Gastrocnemius medialis (tissue), 4 donors: Measurements from ENCODE around the gene CDH4. TPM values are rescaled to one million over a fixed set of nuclear protein-coding genes. Genes with fewer than 3 reads are reported as not detected.

ENCODE experiments used
- ATAC-seq, 2 donors: fragments of 150-250 bp; one replicate each; pipeline ENCODE4 v1.9.1; 2016
- DNase-seq, 2 donors: peaks; one replicate each; pipeline ENCODE4 v3.0.0-alpha.2; 2019
- H3K27ac ChIP-seq, 4 donors: fragments of 200-600 bp; sonication (generic); 1 replicate in 1 of 4; 2 replicates in 3 of 4; pipeline ENCODE4 v1.5.1; 2016 to 2018; ENCODE audit warnings: mild to moderate bottlenecking in 2 of 4, moderate library complexity in 1 of 4
- H3K27me3 ChIP-seq, 3 donors: fragments of 200-600 bp; sonication (generic) in 2 of 3; 1 replicate in 1 of 3; 2 replicates in 2 of 3; pipeline versions ENCODE4 v1.5.1 to v1.6.0; 2016 to 2019; ENCODE audit warnings: mild to moderate bottlenecking in 1 of 3, moderate library complexity in 1 of 3
- H3K36me3 ChIP-seq, 2 donors: fragments of 200-600 bp; sonication (generic) in 1 of 2; one replicate each; pipeline ENCODE4 v1.5.1; 2017 to 2018
- H3K4me1 ChIP-seq, 2 donors: fragments of 200-600 bp; sonication (generic) in 1 of 2; one replicate each; pipeline ENCODE4 v1.5.1; 2016 to 2017; ENCODE audit warnings: mild to moderate bottlenecking in 2 of 2
- H3K4me3 ChIP-seq, 4 donors: fragments of 200-600 bp; sonication (generic) in 3 of 4; 1 replicate in 1 of 4; 2 replicates in 3 of 4; pipeline ENCODE4 v1.5.1; 2016 to 2019; ENCODE audit warnings: mild to moderate bottlenecking in 2 of 4
- H3K9me3 ChIP-seq, 3 donors: fragments of 200-600 bp; sonication (generic) in 2 of 3; 1 replicate in 1 of 3; 2 replicates in 2 of 3; pipeline ENCODE4 v1.5.1; 2016 to 2019
- POLR2A ChIP-seq, 2 donors: fragments of 450-650 bp; IDR thresholded peaks; one replicate each; pipeline ENCODE4 v1.6.1; 2017; ENCODE audit warnings: antibody characterized with exemption in 2 of 2, mild to moderate bottlenecking in 2 of 2, moderate library complexity in 2 of 2
- in situ Hi-C, 4 donors: fragments of 200-750 bp; cut with MboI; loops; one replicate each; pipeline versions ENCODE4 v1.15.0 to v1.8.0; 2017; ENCODE audit warnings: low sequenced_read_pairs in 4 of 4
- intact Hi-C: fragments of 100-400 bp; cut with DNase I; formaldehyde crosslinking; loops from one replicate; pipeline ENCODE4 v1.15.1; 2023; ENCODE audit warnings: low total_unique reads
- total RNA-seq, 4 donors: library from RNA; depleted of rRNA; stranded (reverse); fragments of >200 nt; gene quantifications; one replicate each; pipeline versions ENCODE4 v1.1.0 to v1.2.3, GENCODE V29; 2016
- TF ChIP-seq, protein P1 (sequence below), 5 experiments: fragments of 450-650 bp in 3 of 5; fragments of 200-600 bp in 2 of 5; sonication (generic) in 2 of 5; IDR thresholded peaks in 4 of 5; conservative IDR thresholded peaks in 1 of 5; 1 replicate in 4 of 5; 2 replicates in 1 of 5; pipeline ENCODE4 v1.5.1; 2016 to 2019; ENCODE audit warnings: antibody characterized with exemption in 5 of 5, mild to moderate bottlenecking in 3 of 5, moderate library complexity in 3 of 5

The CDH4 gene
- total RNA-seq, 4 donors from 2014 or later = 0.38 to 1.2 (median 0.86) TPM

DNA sequence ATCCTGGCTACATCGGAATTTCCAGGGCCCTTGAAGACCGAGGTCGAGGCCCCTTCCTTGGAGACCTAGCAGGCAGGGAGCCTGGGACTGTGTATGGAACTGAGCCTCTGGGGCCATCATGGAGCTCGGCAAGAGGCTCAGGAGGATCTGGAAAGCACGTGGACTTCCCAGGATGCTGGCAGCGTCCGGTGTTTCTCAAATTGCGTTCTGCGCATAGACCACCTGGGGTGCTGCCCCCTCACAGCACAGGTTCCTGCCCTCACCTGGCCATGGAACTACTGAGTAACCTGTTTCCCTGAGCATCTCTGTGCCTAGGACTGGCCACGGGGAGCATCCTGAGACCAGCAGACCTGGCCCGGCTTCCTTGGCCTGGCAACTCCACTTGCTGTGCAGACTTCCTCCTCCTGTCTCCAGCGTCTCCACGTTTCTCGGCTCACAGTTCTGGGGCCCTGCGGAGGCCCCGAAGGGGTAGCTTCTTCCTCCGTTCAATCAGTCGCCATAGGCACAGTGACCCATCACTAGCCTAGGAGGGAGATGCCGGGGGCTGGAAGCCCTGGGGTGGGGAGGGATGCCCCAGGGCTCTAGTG, 144.3 kb downstream of the CDH4 start:
- no peaks in the 10 kb centered on the region for H3K4me1 ChIP-seq
- H3K27me3 ChIP-seq = no peaks in the 10 kb centered on the region
- no peaks in the 10 kb centered on the region for H3K36me3 ChIP-seq
- no peak overlapping the region for H3K4me3 ChIP-seq
- ATAC-seq (no peak), DNase-seq (no peak)
- H3K9me3 ChIP-seq = no peaks in the 10 kb centered on the region
- in situ Hi-C loops = no loop called here
- H3K27ac ChIP-seq = no peak overlapping the region
- TF ChIP-seq, protein P1, sequence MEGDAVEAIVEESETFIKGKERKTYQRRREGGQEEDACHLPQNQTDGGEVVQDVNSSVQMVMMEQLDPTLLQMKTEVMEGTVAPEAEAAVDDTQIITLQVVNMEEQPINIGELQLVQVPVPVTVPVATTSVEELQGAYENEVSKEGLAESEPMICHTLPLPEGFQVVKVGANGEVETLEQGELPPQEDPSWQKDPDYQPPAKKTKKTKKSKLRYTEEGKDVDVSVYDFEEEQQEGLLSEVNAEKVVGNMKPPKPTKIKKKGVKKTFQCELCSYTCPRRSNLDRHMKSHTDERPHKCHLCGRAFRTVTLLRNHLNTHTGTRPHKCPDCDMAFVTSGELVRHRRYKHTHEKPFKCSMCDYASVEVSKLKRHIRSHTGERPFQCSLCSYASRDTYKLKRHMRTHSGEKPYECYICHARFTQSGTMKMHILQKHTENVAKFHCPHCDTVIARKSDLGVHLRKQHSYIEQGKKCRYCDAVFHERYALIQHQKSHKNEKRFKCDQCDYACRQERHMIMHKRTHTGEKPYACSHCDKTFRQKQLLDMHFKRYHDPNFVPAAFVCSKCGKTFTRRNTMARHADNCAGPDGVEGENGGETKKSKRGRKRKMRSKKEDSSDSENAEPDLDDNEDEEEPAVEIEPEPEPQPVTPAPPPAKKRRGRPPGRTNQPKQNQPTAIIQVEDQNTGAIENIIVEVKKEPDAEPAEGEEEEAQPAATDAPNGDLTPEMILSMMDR (IDR thresholded peaks at IDR 0.05 in 4 of 5, conservative IDR thresholded peaks at IDR 0.05 in 1 of 5) = no peak
- no peak for TF ChIP-seq POLR2A (IDR thresholded peaks at IDR 0.05)
- intact Hi-C loops = no loop called here

DNA sequence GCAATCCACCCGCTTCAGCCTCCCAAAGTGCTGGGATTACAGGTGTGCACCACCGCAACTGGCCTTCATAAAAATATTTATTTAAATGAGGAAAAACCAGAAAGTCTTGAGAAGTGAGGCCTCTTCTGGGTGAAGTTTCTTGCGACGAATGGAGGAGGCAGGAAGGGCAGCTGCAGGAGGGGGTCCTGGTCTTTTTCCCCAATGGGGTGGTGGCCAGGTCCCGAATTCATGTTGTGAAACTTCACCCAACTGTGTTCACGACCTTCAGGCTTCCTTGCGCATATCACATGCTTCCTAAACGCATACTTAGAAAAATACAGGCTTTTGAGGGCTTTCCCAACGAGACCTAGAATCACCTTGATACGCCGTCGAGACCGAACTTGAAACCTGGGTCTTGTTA, 145.1 kb downstream of the CDH4 start:
- no peaks in the 10 kb centered on the region for H3K27me3 ChIP-seq
- no peaks in the 10 kb centered on the region for H3K4me1 ChIP-seq
- TF ChIP-seq, protein P1 (IDR thresholded peaks at IDR 0.05 in 4 of 5, conservative IDR thresholded peaks at IDR 0.05 in 1 of 5) = no peak
- TF ChIP-seq POLR2A (IDR thresholded peaks at IDR 0.05) = no peak
- H3K4me3 ChIP-seq = no peak overlapping the region
- intact Hi-C loops = no loop called here
- ATAC-seq = no peak
- no peak for DNase-seq
- no peaks in the 10 kb centered on the region for H3K36me3 ChIP-seq
- in situ Hi-C loops = no loop called here
- no peaks in the 10 kb centered on the region for H3K9me3 ChIP-seq
- no peak overlapping the region for H3K27ac ChIP-seq

DNA sequence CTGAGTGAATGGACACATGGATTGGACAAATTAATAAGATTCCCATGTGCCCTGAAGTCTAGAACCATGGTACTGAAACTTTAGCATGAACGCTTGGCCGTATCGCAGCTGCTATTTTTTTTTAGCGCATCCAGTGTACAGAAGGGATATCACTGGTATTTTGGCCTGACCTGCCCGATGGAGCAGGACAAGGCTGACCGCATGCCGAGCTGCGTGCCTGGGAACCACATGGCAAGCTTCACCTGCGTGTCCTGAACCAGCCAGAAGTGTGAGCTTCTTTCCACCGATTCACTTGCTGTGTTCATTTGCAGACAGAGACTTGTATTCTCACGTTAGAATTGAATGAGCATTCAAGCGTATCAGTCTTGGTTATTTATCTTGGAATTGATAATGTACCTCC, 145.7 kb downstream of the CDH4 start:
- Histone ChIP-seq H3K27me3 (no peaks in the 10 kb centered on the region), H3K4me3 (no peak overlapping the region), H3K27ac (no peak overlapping the region), H3K9me3 (no peaks in the 10 kb centered on the region), H3K36me3 (no peaks in the 10 kb centered on the region), H3K4me1 (no peaks in the 10 kb centered on the region)
- TF ChIP-seq POLR2A (IDR thresholded peaks at IDR 0.05) = no peak
- TF ChIP-seq, protein P1 (IDR thresholded peaks at IDR 0.05 in 4 of 5, conservative IDR thresholded peaks at IDR 0.05 in 1 of 5) = no peak
- in situ Hi-C loops = no loop called here
- ATAC-seq (no peak), DNase-seq (no peak)
- intact Hi-C loops = no loop called here

DNA sequence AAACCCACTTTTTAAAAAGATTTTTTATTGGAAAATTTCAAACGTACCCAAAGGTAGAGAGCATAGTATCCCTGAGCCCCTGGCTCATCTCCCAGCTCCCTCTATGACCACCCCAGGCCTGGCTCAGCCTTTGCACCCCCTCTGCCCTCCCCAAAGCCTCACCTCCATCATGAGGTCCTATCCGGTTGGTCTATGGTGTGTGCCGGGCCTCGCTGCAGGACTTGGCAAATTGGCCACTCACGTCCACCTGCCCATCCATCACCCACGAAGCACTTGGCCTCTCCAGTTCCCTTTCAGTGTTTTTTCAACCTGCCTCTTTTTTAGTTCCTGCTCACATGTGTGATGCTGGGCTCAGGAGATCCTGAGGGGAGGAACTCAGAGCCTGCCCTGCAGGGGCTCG, 147.4 kb downstream of the CDH4 start:
- in situ Hi-C loops = no loop called here
- ATAC-seq = no peak

More for the DNA sequence above, 147.4 kb downstream of the CDH4 start:
- no peak for DNase-seq
- no peaks in the 10 kb centered on the region for H3K27me3 ChIP-seq
- H3K27ac ChIP-seq = no peak overlapping the region
- no peaks in the 10 kb centered on the region for H3K9me3 ChIP-seq
- TF ChIP-seq POLR2A (IDR thresholded peaks at IDR 0.05) = no peak
- TF ChIP-seq, protein P1 (IDR thresholded peaks at IDR 0.05 in 4 of 5, conservative IDR thresholded peaks at IDR 0.05 in 1 of 5) = no peak
- H3K4me1 ChIP-seq = no peaks in the 10 kb centered on the region
- no peaks in the 10 kb centered on the region for H3K36me3 ChIP-seq
- no peak overlapping the region for H3K4me3 ChIP-seq
- intact Hi-C loops = no loop called here
